Left ventricle myocardium inferior (tissue), 1 donor: ENCODE results near the gene UMOD. TPM values are rescaled to one million over a fixed set of nuclear protein-coding genes. Genes with fewer than 3 reads are reported as not detected.

ENCODE experiments used
- DNase-seq: peaks from one replicate; pipeline ENCODE4 v3.0.0-alpha.2; 2020
- H3K27ac ChIP-seq: fragments of 200-600 bp; replicated peaks from 2 replicates; pipeline ENCODE4 v1.8.0; 2021
- H3K27me3 ChIP-seq: fragments of 200-600 bp; 2 replicates; pipeline ENCODE4 v1.8.0; 2021; ENCODE audit warnings: low read depth
- H3K36me3 ChIP-seq: fragments of 200-600 bp; 2 replicates; pipeline ENCODE4 v1.8.0; 2021
- H3K4me1 ChIP-seq: fragments of 200-600 bp; 2 replicates; pipeline ENCODE4 v1.8.0; 2021
- H3K4me3 ChIP-seq: fragments of 200-600 bp; 2 replicates; pipeline ENCODE4 v1.8.0; 2021; ENCODE audit warnings: mild to moderate bottlenecking, moderate library complexity
- H3K9me3 ChIP-seq: fragments of 200-600 bp; replicated peaks from 2 replicates; pipeline ENCODE4 v1.8.0; 2021
- intact Hi-C: fragments of 100-400 bp; cut with micrococcal nuclease; formaldehyde crosslinking; loops from one replicate; pipeline ENCODE4 v1.11.0; 2022
- long read RNA-seq: library from polyadenylated mRNA; unstranded; transcript quantifications from one replicate; pipeline ENCODE4 v2.0.0, GENCODE V29; 2021
- total RNA-seq: library from RNA; stranded (reverse); fragmentation: NEBNext Ultra II Directional; extraction: Animal tissue kit (Norgen Biotek cat#: 25700); gene quantifications from one replicate; pipeline ENCODE4 v1.2.1, GENCODE V29; 2021
- TF ChIP-seq, protein P1 (sequence below): fragments of 200-600 bp; IDR thresholded peaks from 2 replicates; pipeline ENCODE4 v1.8.0; 2021; ENCODE audit warnings: antibody characterized with exemption, mild to moderate bottlenecking, borderline replicate concordance
- donor health status: DM: no; HTN: yes; CAD: no; lungs with severe emphysema.

Gene UMOD
- total RNA-seq, result not detected
- long read RNA-seq, result 0 reads

DNA sequence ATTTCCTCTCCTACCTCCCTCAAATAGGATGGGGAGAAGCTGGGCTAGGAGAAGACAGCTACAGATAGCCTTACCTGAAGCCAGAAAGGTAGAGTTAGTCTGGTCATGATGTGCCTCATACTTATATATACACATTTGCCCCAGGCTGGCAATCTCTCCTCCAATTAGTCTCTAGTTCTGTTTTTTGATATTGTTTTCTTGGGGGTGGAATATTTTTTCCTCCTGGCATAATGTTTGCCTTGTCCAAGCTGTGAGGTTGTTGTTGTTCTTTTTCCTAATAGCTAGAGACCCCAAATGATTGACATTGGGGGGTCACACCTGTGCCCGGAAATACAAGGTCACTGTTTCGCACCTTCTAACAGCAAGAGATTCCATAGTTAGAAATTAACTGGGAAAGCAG is at the start of gene UMOD:
UMOD (minus strand) TSS at position 101 of the 400 bp plus-strand sequence. CDS start 1,978 bp downstream, outside the sequence.
- Histone ChIP-seq H3K9me3 (no peaks in the 10 kb centered on the region), H3K4me3 (no peak within 1 kb of the TSS), H3K27ac (no peak within 1 kb of the TSS), H3K27me3 (peaks cover 86% of the 10 kb centered on the region), H3K36me3 (no peaks in the 10 kb centered on the region), H3K4me1 (no peaks in the 10 kb centered on the region)
- DNase-seq, result no peak
- TF ChIP-seq, protein P1, sequence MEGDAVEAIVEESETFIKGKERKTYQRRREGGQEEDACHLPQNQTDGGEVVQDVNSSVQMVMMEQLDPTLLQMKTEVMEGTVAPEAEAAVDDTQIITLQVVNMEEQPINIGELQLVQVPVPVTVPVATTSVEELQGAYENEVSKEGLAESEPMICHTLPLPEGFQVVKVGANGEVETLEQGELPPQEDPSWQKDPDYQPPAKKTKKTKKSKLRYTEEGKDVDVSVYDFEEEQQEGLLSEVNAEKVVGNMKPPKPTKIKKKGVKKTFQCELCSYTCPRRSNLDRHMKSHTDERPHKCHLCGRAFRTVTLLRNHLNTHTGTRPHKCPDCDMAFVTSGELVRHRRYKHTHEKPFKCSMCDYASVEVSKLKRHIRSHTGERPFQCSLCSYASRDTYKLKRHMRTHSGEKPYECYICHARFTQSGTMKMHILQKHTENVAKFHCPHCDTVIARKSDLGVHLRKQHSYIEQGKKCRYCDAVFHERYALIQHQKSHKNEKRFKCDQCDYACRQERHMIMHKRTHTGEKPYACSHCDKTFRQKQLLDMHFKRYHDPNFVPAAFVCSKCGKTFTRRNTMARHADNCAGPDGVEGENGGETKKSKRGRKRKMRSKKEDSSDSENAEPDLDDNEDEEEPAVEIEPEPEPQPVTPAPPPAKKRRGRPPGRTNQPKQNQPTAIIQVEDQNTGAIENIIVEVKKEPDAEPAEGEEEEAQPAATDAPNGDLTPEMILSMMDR, result no peak
- intact Hi-C loops, result no loop called here

DNA sequence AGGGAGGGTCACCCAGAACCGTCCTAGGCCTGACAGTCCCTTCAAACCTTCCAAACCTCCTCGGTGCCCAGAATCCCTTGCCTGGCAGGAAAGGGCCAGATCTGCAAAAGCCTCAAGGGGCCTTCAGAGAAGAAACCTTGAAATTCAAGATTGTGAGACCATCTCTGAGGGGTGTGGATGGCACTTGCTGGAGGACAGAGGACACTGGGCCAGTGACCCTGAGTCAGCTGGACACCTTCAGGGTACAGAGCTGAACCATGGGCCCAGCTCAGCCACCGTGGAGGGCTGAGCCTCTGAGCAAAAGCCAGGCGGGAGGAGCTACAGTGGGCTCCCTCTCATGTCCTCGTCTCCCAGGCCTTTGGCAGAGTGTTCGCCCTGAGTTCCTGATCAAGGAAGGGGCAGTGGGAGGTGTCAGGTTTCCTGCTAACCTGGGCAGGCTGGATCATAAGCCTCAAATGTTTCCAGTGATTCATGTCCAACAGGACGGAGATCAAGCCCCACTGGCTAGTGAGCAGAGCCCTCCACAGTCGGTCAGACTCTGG is 49.0 kb upstream of the UMOD start:
- TF ChIP-seq, protein P1, result no peak
- H3K9me3 ChIP-seq, result no peaks in the 10 kb centered on the region
- H3K27me3 ChIP-seq, result no peaks in the 10 kb centered on the region
- no peak for DNase-seq
- H3K4me1 ChIP-seq, result no peaks in the 10 kb centered on the region
- intact Hi-C loops, result no loop called here
- no peaks in the 10 kb centered on the region for H3K36me3 ChIP-seq
- H3K27ac ChIP-seq, result no peak overlapping the region
- H3K4me3 ChIP-seq, result no peak overlapping the region

DNA sequence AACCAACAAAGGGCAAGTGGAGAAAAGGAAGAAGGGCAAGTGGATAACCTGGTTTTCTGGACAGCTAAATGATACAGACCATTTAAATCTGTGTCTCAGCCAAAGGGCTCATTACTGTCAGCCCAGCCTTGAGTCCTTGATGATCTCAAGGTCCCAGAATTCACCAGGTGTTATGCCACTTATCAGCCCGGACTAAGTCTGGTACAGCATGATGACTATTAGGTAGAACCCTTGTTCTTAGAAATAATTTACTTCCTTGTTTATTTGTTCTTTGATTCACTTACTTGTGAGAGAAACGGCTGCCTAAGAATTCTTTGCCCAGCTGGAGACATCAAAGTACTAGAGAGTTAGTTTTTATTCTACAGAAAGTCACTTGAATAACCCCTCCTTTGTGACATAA is 48.6 kb upstream of the UMOD start:
- Histone ChIP-seq H3K27me3 (no peaks in the 10 kb centered on the region), H3K4me1 (no peaks in the 10 kb centered on the region), H3K27ac (no peak overlapping the region), H3K36me3 (no peaks in the 10 kb centered on the region), H3K4me3 (no peak overlapping the region), H3K9me3 (no peaks in the 10 kb centered on the region)
- TF ChIP-seq, protein P1, result no peak
- intact Hi-C loops, result no loop called here
- no peak for DNase-seq

DNA sequence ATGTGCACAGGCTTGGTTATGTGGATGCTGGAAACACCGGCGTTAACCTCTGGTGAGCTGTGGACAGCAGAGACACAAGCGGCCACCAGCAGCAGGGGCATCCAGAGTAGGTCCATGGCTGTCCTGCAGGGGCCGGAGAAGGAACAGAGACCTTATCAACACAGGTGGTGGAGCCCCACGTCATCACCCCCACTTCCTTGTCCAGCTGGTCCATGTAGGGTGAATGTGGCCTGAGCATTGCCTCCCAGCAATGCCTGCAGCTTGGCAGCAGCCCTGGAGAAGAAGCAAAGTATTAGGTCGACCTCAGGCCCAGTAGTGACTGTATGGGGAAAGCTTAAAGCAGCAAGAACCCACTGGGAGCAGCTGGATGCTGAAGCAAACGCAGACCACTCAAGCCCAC is 46.7 kb upstream of the UMOD start:
- no peak for DNase-seq
- H3K4me3 ChIP-seq, result no peak overlapping the region
- no peak overlapping the region for H3K27ac ChIP-seq
- no peaks in the 10 kb centered on the region for H3K9me3 ChIP-seq
- H3K27me3 ChIP-seq, result no peaks in the 10 kb centered on the region
- peaks cover 5% of the 10 kb centered on the region for H3K4me1 ChIP-seq
- intact Hi-C loops, result no loop called here
- no peaks in the 10 kb centered on the region for H3K36me3 ChIP-seq
- TF ChIP-seq, protein P1, result no peak

DNA sequence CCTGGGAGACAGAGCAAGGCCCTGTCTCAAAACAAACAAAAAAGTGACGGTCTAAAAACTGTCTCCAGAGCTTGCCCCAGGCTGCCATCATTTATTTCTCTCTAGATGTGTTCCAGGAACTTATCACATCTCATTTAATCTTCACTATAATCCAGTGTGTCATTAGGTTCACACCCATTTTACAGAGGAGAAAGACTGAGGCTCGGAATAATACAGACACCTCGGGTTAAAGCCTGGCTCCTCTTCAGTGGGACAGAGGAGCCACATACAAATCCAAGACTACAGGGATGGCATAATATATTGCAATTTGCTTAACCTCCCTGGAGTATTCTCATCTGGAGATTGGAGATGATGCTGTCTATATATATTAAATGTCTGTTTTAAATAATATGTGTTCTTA is 46.1 kb upstream of the UMOD start:
- H3K27me3 ChIP-seq, result no peaks in the 10 kb centered on the region

More for the DNA sequence above, 46.1 kb upstream of the UMOD start:
- intact Hi-C loops, result no loop called here
- H3K36me3 ChIP-seq, result no peaks in the 10 kb centered on the region
- H3K27ac ChIP-seq, result no peak overlapping the region
- no peak overlapping the region for H3K4me3 ChIP-seq
- TF ChIP-seq, protein P1, result no peak
- no peak for DNase-seq
- H3K4me1 ChIP-seq, result peaks cover 5% of the 10 kb centered on the region
- no peaks in the 10 kb centered on the region for H3K9me3 ChIP-seq
